Left ventricle myocardium superior (tissue), 1 donor: ENCODE results near the gene GREB1. TPM values are rescaled to one million over a fixed set of nuclear protein-coding genes. Genes with fewer than 3 reads are reported as not detected.

Experiments
- ATAC-seq: fragments of 200-7000 bp; cut with Tn5 transposase; one replicate; pipeline ENCODE4 v1.9.1; 2020; ENCODE audit warnings: mild to moderate bottlenecking, moderate library complexity
- DNase-seq: peaks from one replicate; pipeline ENCODE4 v3.0.0-alpha.2; 2020
- intact Hi-C: fragments of 100-400 bp; cut with micrococcal nuclease; formaldehyde crosslinking; loops from one replicate; pipeline ENCODE4 v1.11.0; 2022
- total RNA-seq: library from RNA; stranded (reverse); fragmentation: NEBNext Ultra II Directional; extraction: Animal tissue kit (Norgen Biotek cat#: 25700); gene quantifications from one replicate; pipeline ENCODE4 v1.2.1, GENCODE V29; 2021
- donor health status: DM: no; HTN: yes; CAD: no; lungs with severe emphysema.

The GREB1 gene
- total RNA-seq, 1 donor from 2014 or later, result 8.2 TPM

- DNase-seq (no peak), ATAC-seq (peak; percentile 82)
- intact Hi-C loops, result no loop called here
Observed at GRCh38 chr2:11506611-11506969, 27.3 kb upstream of the GREB1 start.

GRCh38 chr2:11507517-11507916 is 26.3 kb upstream of the GREB1 start:
- DNase-seq (no peak), ATAC-seq (no peak)
- intact Hi-C loops, result no loop called here

GRCh38 chr2:11508279-11508678 is 25.6 kb upstream of the GREB1 start:
- DNase-seq, result no peak
- ATAC-seq, result no peak
- intact Hi-C loops, result no loop called here

GRCh38 chr2:11509657-11510360 is 24.0 kb upstream of the GREB1 start:
- DNase-seq (no peak), ATAC-seq (no peak)

DNA sequence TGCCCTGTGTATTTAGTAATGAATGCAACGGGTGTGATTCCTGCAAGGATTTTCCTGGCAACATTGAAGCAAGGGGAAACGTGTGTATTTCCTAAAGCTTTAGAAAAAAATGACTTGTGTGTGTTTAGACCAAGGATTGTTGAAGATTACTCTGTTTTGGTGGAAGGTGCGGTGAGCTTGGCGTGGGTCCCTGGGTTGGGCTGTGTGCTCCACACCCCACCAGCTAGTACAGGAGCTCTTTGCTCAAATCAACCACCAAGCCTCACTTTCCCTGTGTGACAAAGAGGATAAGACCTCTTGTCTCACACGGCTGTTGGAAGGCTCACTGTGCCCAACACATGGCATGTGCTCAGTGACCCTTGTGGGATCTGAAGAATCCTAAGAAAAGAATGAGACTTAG is 21.4 kb upstream of the GREB1 start:
- DNase-seq (no peak), ATAC-seq (no peak)
- intact Hi-C loops, result no loop called here

More at GRCh38 chr2:11509657-11510360, 24.0 kb upstream of the GREB1 start:
- intact Hi-C loops, result no loop called here

DNA sequence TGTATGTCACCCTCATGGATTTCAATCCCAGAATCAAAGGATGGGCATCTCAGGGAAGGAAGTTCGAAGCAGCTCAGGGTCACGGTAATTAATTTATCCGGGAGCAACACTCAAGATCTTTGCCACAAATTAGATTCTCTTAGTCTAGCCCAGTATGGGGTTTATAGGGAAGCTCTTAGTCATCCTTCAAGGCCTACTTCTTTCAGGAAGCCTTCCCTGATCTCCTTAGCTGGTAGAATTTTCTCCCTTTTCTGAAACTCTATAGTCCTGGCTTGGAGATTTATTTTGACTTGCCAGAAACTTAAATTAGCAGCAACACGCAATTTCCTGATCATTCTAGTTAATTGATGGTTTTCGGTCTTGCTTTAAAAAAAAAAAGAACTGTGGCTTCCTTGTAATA is 20.5 kb upstream of the GREB1 start:
- intact Hi-C loops, result no loop called here
- no peak for ATAC-seq
- no peak for DNase-seq

GRCh38 chr2:11514081-11514730 is 19.6 kb upstream of the GREB1 start:
- DNase-seq (no peak), ATAC-seq (no peak)
- intact Hi-C loops, result no loop called here

DNA sequence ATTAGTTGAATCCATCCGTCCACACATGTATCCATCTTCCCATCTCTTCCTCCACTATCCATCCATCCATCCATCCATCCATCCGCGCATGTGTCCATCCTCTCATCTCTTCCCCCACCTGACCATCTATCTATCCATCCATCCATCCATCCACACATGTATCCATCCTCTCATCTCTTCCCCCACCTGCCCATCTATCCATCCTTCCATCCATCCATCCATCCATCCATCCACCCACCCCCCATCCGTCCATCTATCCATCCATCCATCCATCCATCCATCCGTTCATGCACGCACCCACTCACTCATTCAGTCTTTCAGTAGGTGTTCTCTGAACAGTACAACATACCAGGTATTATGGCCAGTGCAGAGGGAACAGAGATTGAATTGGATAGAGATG is 18.9 kb upstream of the GREB1 start:
- ATAC-seq, result no peak
- intact Hi-C loops, result no loop called here
- no peak for DNase-seq

DNA sequence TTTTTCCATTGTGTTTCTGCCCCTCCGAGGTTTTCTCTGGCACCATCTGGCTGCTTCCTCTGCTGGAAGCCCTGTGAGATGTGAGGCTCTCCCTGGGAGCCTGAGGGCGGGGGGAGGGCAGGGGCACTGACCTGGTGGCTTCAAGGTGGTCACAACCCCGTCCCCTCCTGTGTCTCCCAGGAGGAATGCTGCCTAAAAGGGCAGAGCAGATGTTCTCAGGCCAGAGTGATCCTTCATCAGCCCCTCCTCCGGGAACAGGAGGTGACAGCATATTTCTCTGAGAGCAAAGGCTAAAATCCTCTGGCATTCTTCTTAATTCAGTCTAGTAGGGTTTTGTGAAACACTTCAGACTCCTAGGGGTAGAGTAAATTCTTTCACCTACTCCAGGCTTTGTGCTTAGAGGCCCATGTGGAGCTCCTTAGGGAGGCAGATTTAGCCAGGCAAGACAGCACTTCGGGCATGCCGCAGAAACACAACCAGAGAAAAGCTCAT is 18.3 kb upstream of the GREB1 start:
- DNase-seq (no peak), ATAC-seq (no peak)
- intact Hi-C loops, result no loop called here

GRCh38 chr2:11516984-11517648 is 16.7 kb upstream of the GREB1 start:
- DNase-seq (no peak), ATAC-seq (no peak)
- intact Hi-C loops, result no loop called here

DNA sequence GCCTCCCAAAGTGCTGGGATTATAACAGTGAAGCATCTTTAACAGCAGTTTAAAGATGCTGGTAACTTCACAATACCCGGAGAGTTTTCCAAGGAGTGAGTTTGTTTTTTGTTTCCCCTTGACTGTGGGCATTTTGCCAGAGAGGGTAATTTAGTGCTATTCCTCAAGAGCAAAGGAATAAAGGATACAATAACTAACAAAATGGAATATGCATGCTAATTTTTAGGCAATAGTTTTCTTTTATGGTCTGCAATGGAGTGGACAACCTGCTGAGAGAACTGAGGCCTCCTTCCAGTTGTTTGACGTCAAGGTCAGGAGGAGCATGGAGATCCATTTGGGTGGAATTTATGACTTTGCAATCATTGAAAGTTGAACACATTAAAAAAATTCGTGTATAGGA is 15.9 kb upstream of the GREB1 start:
- ATAC-seq, result no peak
- intact Hi-C loops, result no loop called here
- DNase-seq, result no peak

DNA sequence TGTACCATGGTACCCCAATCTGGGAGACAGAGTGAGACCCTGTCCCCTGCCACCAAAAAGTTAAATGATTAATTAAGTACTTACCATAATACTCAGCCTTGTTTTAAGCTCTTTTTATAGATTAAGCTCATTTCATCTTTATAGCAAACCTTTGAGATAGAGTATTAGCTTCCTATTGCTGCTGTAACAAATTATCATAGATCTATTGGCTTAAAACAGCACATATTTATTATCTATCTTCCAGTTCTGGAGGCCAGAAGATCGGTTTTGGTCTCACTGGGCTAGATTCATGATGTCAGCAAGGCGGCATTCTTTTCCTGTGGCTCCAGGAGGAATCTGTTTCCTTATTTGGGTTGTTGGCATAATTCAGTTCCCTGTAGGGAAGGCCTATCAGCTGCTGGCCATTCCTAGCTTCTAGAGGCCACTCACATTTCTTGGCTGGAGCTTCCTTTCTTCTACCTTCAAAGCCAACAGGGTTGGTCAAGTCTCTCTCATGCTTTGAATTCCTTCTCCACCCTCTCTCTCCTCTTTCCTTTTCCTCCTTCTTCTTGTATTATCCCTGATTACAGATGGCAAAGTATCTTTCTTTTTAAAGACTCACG is 13.7 kb upstream of the GREB1 start:
- ATAC-seq, result no peak
- intact Hi-C loops, result no loop called here
- no peak for DNase-seq

DNA sequence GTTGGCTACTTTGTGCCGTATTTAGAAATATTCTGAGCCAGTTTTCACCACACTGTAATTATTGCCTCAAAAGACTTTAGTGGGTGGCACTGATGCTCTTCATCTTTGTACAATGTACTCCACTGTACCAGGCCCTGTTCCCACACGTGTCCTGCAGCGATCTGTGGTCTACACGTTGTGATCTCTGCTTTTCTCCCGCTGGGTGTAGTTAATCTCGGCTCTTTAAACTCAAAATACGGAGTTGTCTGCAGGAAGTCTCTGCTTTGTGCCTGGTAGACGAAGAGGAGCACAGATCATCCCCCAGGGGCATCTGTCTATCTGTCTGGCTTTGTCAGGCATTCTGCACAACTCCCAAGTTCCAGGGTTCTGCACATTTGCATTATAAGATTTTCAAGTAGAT is 12.1 kb upstream of the GREB1 start:
- intact Hi-C loops, result no loop called here
- ATAC-seq (no peak), DNase-seq (no peak)

GRCh38 chr2:11524470-11524869 is 9.4 kb upstream of the GREB1 start:
- DNase-seq (no peak), ATAC-seq (no peak)
- intact Hi-C loops, result no loop called here

- DNase-seq (no peak), ATAC-seq (no peak)
- intact Hi-C loops, result no loop called here
Observed at GRCh38 chr2:11525762-11526161, 8.1 kb upstream of the GREB1 start.

DNA sequence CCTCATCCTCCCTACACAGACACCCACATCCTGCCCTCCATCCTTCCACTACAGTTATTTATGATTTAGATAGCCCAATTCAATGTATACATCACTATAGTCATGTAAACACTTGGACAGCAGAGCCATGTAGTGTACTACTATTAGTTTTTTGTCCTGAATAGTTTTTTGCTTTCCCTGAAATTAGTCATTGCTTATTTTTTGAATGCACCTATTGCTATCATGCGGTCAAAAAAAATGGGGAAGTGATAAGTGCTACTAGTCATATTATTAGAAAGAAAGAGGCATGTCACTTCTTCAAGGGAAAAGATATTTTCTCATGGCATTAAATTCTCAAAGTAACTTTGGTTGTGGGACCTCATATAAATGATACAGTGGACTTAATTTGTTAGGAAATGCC is 6.8 kb upstream of the GREB1 start:
- DNase-seq, result no peak
- no peak for ATAC-seq
- intact Hi-C loops, result no loop called here

DNA sequence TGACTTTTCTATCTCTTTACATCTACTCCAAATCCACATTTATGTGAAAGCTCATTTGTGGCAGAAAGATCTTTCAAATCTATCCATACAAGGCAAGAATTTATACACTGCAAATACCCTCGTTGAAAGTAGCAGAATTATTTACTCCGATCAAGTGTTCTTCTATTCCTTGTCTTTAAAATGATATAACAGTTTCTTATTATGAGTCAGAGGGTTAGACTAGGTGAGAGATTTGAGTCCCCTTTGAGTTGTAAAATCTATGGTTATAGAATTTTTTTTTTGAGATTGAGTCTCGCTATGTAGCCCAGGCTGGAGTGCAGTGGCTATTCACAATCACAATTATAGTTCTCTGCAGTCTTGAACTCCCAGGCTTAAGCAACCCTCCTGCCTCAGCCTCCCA is 5.6 kb upstream of the GREB1 start:
- intact Hi-C loops, result no loop called here
- ATAC-seq, result no peak
- DNase-seq, result no peak

DNA sequence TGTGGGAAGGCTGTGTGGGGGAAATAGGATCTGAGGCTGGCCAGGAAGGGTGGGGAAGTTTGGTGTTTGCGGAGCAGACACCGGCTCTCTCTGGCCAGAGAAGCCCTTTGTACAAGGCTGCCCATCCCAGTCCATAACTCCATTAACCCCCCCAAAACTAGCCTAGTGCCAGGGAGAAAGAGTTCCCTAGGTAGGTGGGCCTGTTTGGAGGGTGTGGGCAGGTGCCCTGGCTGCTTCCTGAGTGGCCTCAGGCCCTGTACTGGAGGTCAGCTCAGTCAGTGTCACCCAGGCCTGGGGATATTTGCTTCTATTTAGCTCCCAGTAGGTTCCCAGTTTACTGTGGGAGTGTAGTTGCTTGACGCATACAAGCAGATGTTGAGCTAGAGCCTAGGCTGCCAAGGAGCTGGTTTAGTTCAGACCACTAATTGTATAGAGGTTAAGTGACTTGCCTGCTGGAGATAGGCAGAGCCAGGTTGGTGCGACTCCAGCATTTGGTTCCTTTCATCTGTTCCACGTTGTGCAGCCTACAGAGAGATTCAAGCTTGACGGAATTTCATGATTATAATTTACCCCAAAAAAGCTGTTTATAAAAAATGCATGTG is 2.9 kb upstream of the GREB1 start:
- no peak for DNase-seq
- intact Hi-C loops, result no loop called here
- no peak for ATAC-seq

DNA sequence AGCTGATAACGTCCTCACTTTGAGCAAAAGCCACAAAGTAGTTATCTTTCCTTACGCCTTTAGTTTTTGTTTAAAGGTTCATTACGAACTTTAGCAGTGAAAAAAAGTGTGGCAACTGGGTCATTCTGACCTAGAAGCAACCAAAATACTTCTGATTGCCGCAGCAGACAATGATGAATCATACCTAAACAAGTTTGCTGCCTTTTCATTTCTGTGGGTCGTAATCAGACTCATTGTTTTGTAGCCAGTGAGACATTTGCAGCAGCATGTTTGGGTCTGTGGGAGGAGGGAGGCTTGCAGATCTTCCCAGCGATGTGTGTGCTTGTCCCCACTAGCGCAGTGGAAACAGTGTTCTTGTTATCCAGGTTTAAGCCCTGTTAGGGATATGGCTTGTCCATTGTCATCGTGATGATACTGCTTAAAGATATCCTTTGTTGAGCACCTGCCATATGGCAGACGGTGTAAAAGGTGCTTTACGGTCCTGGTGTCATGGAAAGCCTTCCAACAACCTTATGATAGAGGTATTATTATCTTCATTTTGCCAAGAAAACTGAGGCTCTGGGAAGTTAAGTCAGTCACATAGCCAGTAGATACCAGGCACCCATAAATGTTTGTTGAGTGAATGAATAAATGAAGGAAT is 1.3 kb upstream of the GREB1 start:
- intact Hi-C loops, result no loop called here
- ATAC-seq, result no peak
- no peak for DNase-seq
